HEK293T (cell line): ENCODE measurements around the gene SHD.

ENCODE experiments used
- CTCF ChIA-PET: fragments of 350-600 bp; formaldehyde crosslinking; extraction: SDS; loops from one replicate; lab custom pipeline; 2021; ENCODE audit warnings: antibody characterized with exemption, inconsistent platforms; lab: Yijun Ruan, JAX
- POLR2A ChIA-PET: fragments of 350-600 bp; formaldehyde crosslinking; extraction: SDS; loops from one replicate; lab custom pipeline; 2020; ENCODE audit warnings: antibody characterized with exemption, inconsistent platforms; lab: Yijun Ruan, JAX
- DNase-seq: peaks from one replicate; pipeline ENCODE4 v3.0.0; 2012; ENCODE audit warnings: mixed read lengths; ENCODE audit errors: extremely low spot score
- ARNT ChIP-seq: fragments of 450-650 bp; IDR thresholded peaks from 2 replicates; pipeline ENCODE4 v1.6.1; 2017; ENCODE audit warnings: mild to moderate bottlenecking
- BHLHE40 ChIP-seq: fragments of 450-650 bp; IDR thresholded peaks from 2 replicates; pipeline ENCODE4 v1.6.1; 2016; ENCODE audit warnings: mild to moderate bottlenecking, moderate library complexity, borderline replicate concordance
- CTBP1 ChIP-seq: fragments of 450-650 bp; IDR thresholded peaks from 2 replicates; pipeline ENCODE4 v1.6.1; 2016; ENCODE audit warnings: borderline replicate concordance
- ELF4 ChIP-seq: fragments of 450-650 bp; IDR thresholded peaks from 2 replicates; pipeline ENCODE4 v1.6.1; 2017; ENCODE audit warnings: antibody characterized with exemption
- FOXA1 ChIP-seq: fragments of 450-650 bp; IDR thresholded peaks from 2 replicates; pipeline ENCODE4 v1.6.1; 2016; ENCODE audit warnings: mild to moderate bottlenecking
- FOXK2 ChIP-seq: fragments of 450-650 bp; IDR thresholded peaks from 2 replicates; pipeline ENCODE4 v1.6.1; 2016; ENCODE audit warnings: mild to moderate bottlenecking
- FOXM1 ChIP-seq: fragments of 450-650 bp; IDR thresholded peaks from 2 replicates; pipeline ENCODE4 v1.6.1; 2017; ENCODE audit warnings: mild to moderate bottlenecking, borderline replicate concordance
- HDGF ChIP-seq: fragments of 450-650 bp; IDR thresholded peaks from 2 replicates; pipeline ENCODE4 v1.6.1; 2017; ENCODE audit warnings: antibody characterized with exemption, borderline replicate concordance
- L3MBTL2 ChIP-seq: fragments of 450-650 bp; conservative IDR thresholded peaks from 2 replicates; pipeline ENCODE4 v1.6.1; 2016; ENCODE audit warnings: mild to moderate bottlenecking
- LEF1 ChIP-seq: fragments of 450-650 bp; IDR thresholded peaks from 2 replicates; pipeline ENCODE4 v1.6.1; 2017; ENCODE audit warnings: mild to moderate bottlenecking, borderline replicate concordance
- NFRKB ChIP-seq: fragments of 450-650 bp; IDR thresholded peaks from 2 replicates; pipeline ENCODE4 v1.6.1; 2016; ENCODE audit warnings: mild to moderate bottlenecking, moderate library complexity
- PKNOX1 ChIP-seq: fragments of 450-650 bp; IDR thresholded peaks from 2 replicates; pipeline ENCODE4 v1.6.1; 2016
- SP1 ChIP-seq: fragments of 450-650 bp; IDR thresholded peaks from 2 replicates; pipeline ENCODE4 v1.6.1; 2017
- SUZ12 ChIP-seq: fragments of 450-650 bp; IDR thresholded peaks from 2 replicates; pipeline ENCODE4 v1.6.1; 2016; ENCODE audit warnings: mild to moderate bottlenecking
- TARDBP ChIP-seq: fragments of 450-650 bp; IDR thresholded peaks from 2 replicates; pipeline ENCODE4 v1.6.1; 2016
- ZNF384 ChIP-seq: fragments of 450-650 bp; IDR thresholded peaks from 2 replicates; pipeline ENCODE4 v1.6.1; 2016

Gene SHD

GRCh38 chr19:4305659-4306058 lies 26.6 kb downstream of the SHD start:
- TF ChIP-seq FOXA1 (no peak), L3MBTL2 (no peak), ARNT (no peak), CTBP1 (no peak), SUZ12 (no peak), TARDBP (no peak), LEF1 (no peak), ZNF384 (no peak), ELF4 (no peak), HDGF (no peak), FOXM1 (no peak), NFRKB (no peak), FOXK2 (no peak), SP1 (no peak), BHLHE40 (no peak), PKNOX1 (no peak)
- DNase-seq: no peak
- ChIA-PET POLR2A (interaction anchor here (0.9 to 4.4 kb wide), 3 partner anchors 32 to 96 kb away, joined by 3 to 16 read pairs (median 3); partner anchors contain the start of gene MPND), CTCF (no interaction called here)

DNA sequence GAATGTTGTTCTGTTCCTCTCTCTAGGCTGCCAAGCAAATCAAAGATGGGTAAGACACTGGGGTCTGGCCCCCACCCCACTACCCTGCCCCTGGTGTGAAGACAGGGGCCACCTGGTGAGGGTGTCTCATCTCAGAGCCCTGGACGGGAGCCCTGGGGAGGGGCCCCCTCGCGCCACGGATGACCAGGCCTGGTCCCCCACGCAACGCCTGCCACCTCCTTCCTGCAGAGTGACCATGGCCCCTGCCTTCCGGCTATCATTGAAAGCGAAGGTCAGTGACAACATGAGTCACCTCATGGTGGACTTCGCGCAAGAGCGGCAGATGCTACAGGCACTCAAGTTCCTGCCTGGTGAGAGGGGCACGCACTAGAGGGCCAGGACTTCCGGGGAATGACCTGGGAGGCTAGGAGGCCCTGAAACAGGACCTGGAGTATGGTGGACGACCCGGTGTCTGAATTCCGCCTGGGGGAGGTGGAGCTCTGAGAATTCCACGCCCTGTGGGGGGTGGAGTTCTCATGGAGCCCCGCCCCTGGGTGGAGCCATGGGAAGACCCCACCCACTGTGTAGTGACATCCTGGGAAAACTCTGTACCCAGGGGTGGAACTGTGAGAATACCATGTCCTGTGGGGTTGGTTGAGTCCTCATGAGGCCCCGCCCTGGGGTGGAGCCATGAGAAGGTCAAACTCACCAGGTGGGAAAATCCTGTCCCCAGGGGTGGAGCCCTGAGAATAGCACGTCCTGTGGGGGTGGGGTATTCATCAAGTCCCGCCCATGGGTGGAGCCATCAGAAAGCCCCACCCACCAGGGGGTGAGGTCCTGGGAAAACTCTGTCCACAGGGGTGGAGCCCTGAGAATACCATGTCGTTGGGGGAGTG lies 31.4 kb downstream of the SHD start:
- ChIA-PET POLR2A (no interaction called here), CTCF (no interaction called here)
- peak; percentile 71 for DNase-seq
- TF ChIP-seq SUZ12 (no peak), TARDBP (no peak), FOXM1 (no peak), SP1 (peak; percentile 48), ZNF384 (no peak), CTBP1 (no peak), HDGF (no peak)

- CTCF ChIA-PET: no interaction called here
These were observed 34.9 kb downstream of the SHD start for GRCh38 chr19:4313847-4314490.

DNA sequence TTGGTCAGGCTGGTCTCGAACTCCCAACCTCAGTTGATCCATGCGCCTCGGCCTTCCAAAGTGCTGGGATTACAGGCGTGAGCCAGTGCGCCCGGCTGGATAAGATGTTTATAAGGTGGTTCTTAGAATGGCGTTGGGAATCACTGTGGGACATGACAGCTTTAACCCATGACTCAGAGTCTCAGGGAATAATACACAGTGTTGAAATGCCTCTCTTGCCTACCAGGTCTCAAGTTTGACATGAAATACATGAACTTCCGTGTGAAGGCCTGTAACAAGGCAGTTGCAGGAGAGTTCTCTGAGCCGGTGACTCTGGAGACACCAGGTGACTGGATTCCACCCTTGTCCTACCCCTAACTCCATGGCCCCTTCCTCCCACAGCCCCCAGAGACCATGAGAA lies 37.9 kb downstream of the SHD start:
- CTCF ChIA-PET: no interaction called here
- no peak for DNase-seq
- POLR2A ChIA-PET: no interaction called here
- TF ChIP-seq NFRKB: no peak
- TF ChIP-seq FOXM1: no peak
- no peak for TF ChIP-seq CTBP1
- TF ChIP-seq FOXK2: no peak
- TF ChIP-seq BHLHE40: no peak
- TF ChIP-seq SP1: no peak
- TF ChIP-seq ARNT: no peak
- TF ChIP-seq ELF4: no peak
- TF ChIP-seq SUZ12: no peak
- no peak for TF ChIP-seq PKNOX1
- no peak for TF ChIP-seq L3MBTL2
- no peak for TF ChIP-seq TARDBP

More at GRCh38 chr19:4313847-4314490, 34.9 kb downstream of the SHD start:
- no peak for TF ChIP-seq SUZ12
- no peak for TF ChIP-seq PKNOX1
- no peak for TF ChIP-seq TARDBP
- TF ChIP-seq L3MBTL2: no peak
- TF ChIP-seq CTBP1: no peak
- no peak for TF ChIP-seq BHLHE40
- TF ChIP-seq ZNF384: no peak
- TF ChIP-seq SP1: no peak
- TF ChIP-seq HDGF: no peak
- TF ChIP-seq FOXM1: no peak
- TF ChIP-seq NFRKB: no peak
- no peak for TF ChIP-seq ARNT
- TF ChIP-seq LEF1: no peak
- TF ChIP-seq FOXK2: no peak
- no peak for TF ChIP-seq ELF4
- no peak for TF ChIP-seq FOXA1
- no peak for DNase-seq
- POLR2A ChIA-PET: interaction anchor here (1.3 kb wide), 1 partner anchor 8 kb away, joined by 4 read pairs; no protein-coding TSS in a partner anchor

GRCh38 chr19:4318460-4318859 lies 39.4 kb downstream of the SHD start:
- ChIA-PET CTCF (no interaction called here), POLR2A (interaction anchor here (5.1 kb wide), 1 partner anchor 25 kb away, joined by 34 read pairs; the partner anchor contains the start of gene MPND)
- DNase-seq: no peak
- TF ChIP-seq FOXA1 (no peak), TARDBP (no peak), CTBP1 (no peak), ARNT (no peak), NFRKB (no peak)
